GM18505 (cell line): ENCODE measurements around the gene TRAK2.
"Not testable (repeated sequence)": the region's sequence is repeated elsewhere in the genome, so short reads cannot be mapped to it uniquely, and the experiment has no call there.

Experiments used
- ATAC-seq: cut with Tn5 transposase; IDR thresholded peaks from one replicate; pipeline ENCODE4 v1.9.1; 2021; ENCODE audit not compliant: unreplicated experiment
- POLR2A ChIP-seq: IDR thresholded peaks from 4 replicates; pipeline ENCODE4 v1.6.1; 2011; ENCODE audit warnings: borderline replicate concordance; ENCODE audit not compliant: insufficient read depth, insufficient read length; ENCODE audit errors: extremely low read depth

TRAK2 gene

GRCh38 chr2:201436141-201436540 lies 15.1 kb downstream of the TRAK2 start:
- no peak for ATAC-seq
- no peak for TF ChIP-seq POLR2A

GRCh38 chr2:201433394-201433995 lies 17.8 kb downstream of the TRAK2 start:
- no peak for TF ChIP-seq POLR2A
- ATAC-seq, result no peak

GRCh38 chr2:201432621-201433393 lies 18.5 kb downstream of the TRAK2 start:
- TF ChIP-seq POLR2A, result no peak
- ATAC-seq, result no peak

- no peak for ATAC-seq
- TF ChIP-seq POLR2A, result no peak
Observed at GRCh38 chr2:201432038-201432620, 19.1 kb downstream of the TRAK2 start.

- TF ChIP-seq POLR2A, result no peak
- ATAC-seq, result no peak
Observed at GRCh38 chr2:201430839-201431238, 20.4 kb downstream of the TRAK2 start.

GRCh38 chr2:201430322-201430721 lies 20.9 kb downstream of the TRAK2 start:
- not testable (repeated sequence) for ATAC-seq

GRCh38 chr2:201429835-201430234 lies 21.4 kb downstream of the TRAK2 start:
- ATAC-seq, result not testable (repeated sequence)

- not testable (repeated sequence) for ATAC-seq
Observed at GRCh38 chr2:201428366-201428765, 22.9 kb downstream of the TRAK2 start.

GRCh38 chr2:201425952-201426351 lies 25.3 kb downstream of the TRAK2 start:
- no peak for ATAC-seq
- TF ChIP-seq POLR2A, result no peak

- ATAC-seq, result no peak
- TF ChIP-seq POLR2A, result no peak
Observed at GRCh38 chr2:201420442-201421113, 30.7 kb downstream of the TRAK2 start.

- ATAC-seq, result no peak
- no peak for TF ChIP-seq POLR2A
Observed at GRCh38 chr2:201419986-201420385, 31.3 kb downstream of the TRAK2 start.

- no peak for TF ChIP-seq POLR2A
- ATAC-seq, result no peak
Observed at GRCh38 chr2:201419057-201419635, 32.1 kb downstream of the TRAK2 start.

GRCh38 chr2:201415149-201415548 lies 36.1 kb downstream of the TRAK2 start:
- no peak for ATAC-seq
- no peak for TF ChIP-seq POLR2A
